Thymus (tissue), 11 donors: Measurements from ENCODE around the gene RBP4. TPM values are rescaled to one million over a fixed set of nuclear protein-coding genes. Genes with fewer than 3 reads are reported as not detected.

ENCODE experiments used
- DNase-seq, 9 donors: peaks; one replicate each; pipeline ENCODE4 v3.0.0-alpha.2; 2013; ENCODE audit warnings: low spot score in 9 of 9, low read depth in 6 of 9, missing footprints in 1 of 9
- H3K27ac ChIP-seq, 2 donors: one replicate each; pipeline ENCODE4 v1.5.1; 2013; ENCODE audit warnings: control low read depth in 1 of 2, low read depth in 1 of 2, low read length in 1 of 2, mild to moderate bottlenecking in 1 of 2, moderate library complexity in 1 of 2
- H3K27me3 ChIP-seq, 2 donors: one replicate each; pipeline ENCODE4 v1.5.1; 2013; ENCODE audit warnings: low read length in 1 of 2; ENCODE audit not compliant: control insufficient read depth in 2 of 2, insufficient read depth in 1 of 2
- H3K36me3 ChIP-seq, 2 donors: one replicate each; pipeline ENCODE4 v1.5.1; 2013; ENCODE audit warnings: low read length in 1 of 2, mild to moderate bottlenecking in 1 of 2, moderate library complexity in 1 of 2; ENCODE audit not compliant: control insufficient read depth in 2 of 2, insufficient read depth in 2 of 2
- H3K4me1 ChIP-seq, 2 donors: one replicate each; pipeline ENCODE4 v1.5.1; 2013; ENCODE audit warnings: low read length in 2 of 2; ENCODE audit not compliant: control insufficient read depth in 2 of 2, insufficient read depth in 2 of 2
- H3K4me3 ChIP-seq, 2 donors: one replicate each; pipeline ENCODE4 v1.5.1; 2013; ENCODE audit warnings: low read length in 2 of 2, control low read depth in 1 of 2, mild to moderate bottlenecking in 1 of 2
- H3K9me3 ChIP-seq, 2 donors: one replicate each; pipeline ENCODE4 v1.5.1; 2013; ENCODE audit warnings: low read length in 1 of 2, mild to moderate bottlenecking in 1 of 2; ENCODE audit not compliant: control insufficient read depth in 2 of 2, insufficient read depth in 1 of 2
- WGBS: extraction: QIAGEN DNeasy Blood & Tissue Kit; methylation state at CpG from one replicate; pipeline ENCODE4 v1.1.7; 2013; 5-methylcytosine and 5-hydroxymethylcytosine counted together
- polyA plus RNA-seq: library from polyadenylated mRNA; stranded (reverse); fragments of 200-250 nt; gene quantifications from one replicate; pipeline ENCODE4 v1.2.3, GENCODE V29; 2013
- total RNA-seq: library from RNA; stranded (reverse); fragments of 120-200 nt; gene quantifications from one replicate; pipeline ENCODE4 v1.2.4, GENCODE V29; 2013
- donor health status: healthy.

RBP4 gene
- total and polyA plus RNA-seq, 2 donors = 0.19 to 3.1 TPM

- 95% methylated on average over 7 of the region's 7 CpGs for WGBS
Observed at GRCh38 chr10:93590638-93591037, 10.4 kb downstream of the RBP4 start.

GRCh38 chr10:93589648-93590562 lies 11.1 kb downstream of the RBP4 start:
- DNase-seq = no peak
- no peak overlapping the region for H3K4me3 ChIP-seq
- no peaks in the 10 kb centered on the region for H3K27me3 ChIP-seq
- 93% methylated on average over 15 of the region's 15 CpGs for WGBS
- no peaks in the 10 kb centered on the region for H3K4me1 ChIP-seq
- H3K27ac ChIP-seq = no peak overlapping the region
- no peaks in the 10 kb centered on the region for H3K9me3 ChIP-seq
- no peaks in the 10 kb centered on the region for H3K36me3 ChIP-seq

More at GRCh38 chr10:93590638-93591037, 10.4 kb downstream of the RBP4 start:
- H3K9me3 ChIP-seq = no peaks in the 10 kb centered on the region
- no peak for DNase-seq
- H3K36me3 ChIP-seq = no peaks in the 10 kb centered on the region
- H3K4me1 ChIP-seq = no peaks in the 10 kb centered on the region
- no peaks in the 10 kb centered on the region for H3K27me3 ChIP-seq
- no peak overlapping the region for H3K4me3 ChIP-seq
- no peak overlapping the region for H3K27ac ChIP-seq

GRCh38 chr10:93584445-93584844 lies 16.6 kb downstream of the RBP4 start:
- over 99% methylated on average over 7 of the region's 7 CpGs for WGBS
- Histone ChIP-seq H3K27me3 (no peaks in the 10 kb centered on the region), H3K4me1 (no peaks in the 10 kb centered on the region), H3K4me3 (no peak overlapping the region), H3K36me3 (no peaks in the 10 kb centered on the region), H3K27ac (no peak overlapping the region), H3K9me3 (no peaks in the 10 kb centered on the region)
- DNase-seq = no peak

GRCh38 chr10:93580828-93581227 lies 20.2 kb downstream of the RBP4 start:
- Histone ChIP-seq H3K4me1 (no peaks in the 10 kb centered on the region), H3K4me3 (no peak overlapping the region), H3K36me3 (no peaks in the 10 kb centered on the region), H3K27me3 (no peaks in the 10 kb centered on the region), H3K9me3 (no peaks in the 10 kb centered on the region), H3K27ac (no peak overlapping the region)
- no peak for DNase-seq
- 89% methylated on average over 6 of the region's 6 CpGs for WGBS

- DNase-seq = no peak
- H3K9me3 ChIP-seq = no peaks in the 10 kb centered on the region
- WGBS = 95% methylated on average over 3 of the region's 3 CpGs
Observed at GRCh38 chr10:93579985-93580711, 20.9 kb downstream of the RBP4 start.

GRCh38 chr10:93579089-93579488 lies 21.9 kb downstream of the RBP4 start:
- H3K4me3 ChIP-seq = no peak overlapping the region
- H3K27me3 ChIP-seq = no peaks in the 10 kb centered on the region
- H3K9me3 ChIP-seq = no peaks in the 10 kb centered on the region
- no peak for DNase-seq
- H3K4me1 ChIP-seq = no peaks in the 10 kb centered on the region
- H3K36me3 ChIP-seq = no peaks in the 10 kb centered on the region
- no peak overlapping the region for H3K27ac ChIP-seq
- WGBS = 98% methylated on average over 7 of the region's 7 CpGs

More at GRCh38 chr10:93579985-93580711, 20.9 kb downstream of the RBP4 start:
- no peaks in the 10 kb centered on the region for H3K4me1 ChIP-seq
- no peaks in the 10 kb centered on the region for H3K36me3 ChIP-seq
- no peaks in the 10 kb centered on the region for H3K27me3 ChIP-seq
- no peak overlapping the region for H3K4me3 ChIP-seq
- H3K27ac ChIP-seq = no peak overlapping the region

- WGBS = 98% methylated on average over 3 of the region's 3 CpGs
- H3K36me3 ChIP-seq = no peaks in the 10 kb centered on the region
- no peak for DNase-seq
- H3K27me3 ChIP-seq = peaks cover 0 to 3% of the 10 kb centered on the region in 2 donors
- H3K27ac ChIP-seq = no peak overlapping the region
- H3K4me1 ChIP-seq = peaks cover 3 to 6% of the 10 kb centered on the region in 2 donors
- no peak overlapping the region for H3K4me3 ChIP-seq
- H3K9me3 ChIP-seq = no peaks in the 10 kb centered on the region
Observed at GRCh38 chr10:93577565-93577964, 23.5 kb downstream of the RBP4 start.

GRCh38 chr10:93576888-93577287 lies 24.1 kb downstream of the RBP4 start:
- H3K27me3 ChIP-seq = peaks cover 0 to 7% of the 10 kb centered on the region in 2 donors
- peaks cover 3 to 6% of the 10 kb centered on the region in 2 donors for H3K4me1 ChIP-seq
- H3K4me3 ChIP-seq = no peak overlapping the region
- no peak for DNase-seq
- no peaks in the 10 kb centered on the region for H3K9me3 ChIP-seq
- WGBS = 93% methylated on average over 3 of the region's 3 CpGs
- H3K36me3 ChIP-seq = no peaks in the 10 kb centered on the region
- H3K27ac ChIP-seq = no peak overlapping the region

- peaks cover 0 to 25% of the 10 kb centered on the region in 2 donors for H3K27me3 ChIP-seq
- peaks cover 3 to 6% of the 10 kb centered on the region in 2 donors for H3K4me1 ChIP-seq
- WGBS = 71% methylated on average over 3 of the region's 3 CpGs
- no peak for DNase-seq
- no peaks in the 10 kb centered on the region for H3K9me3 ChIP-seq
- no peak overlapping the region for H3K4me3 ChIP-seq
- no peak overlapping the region for H3K27ac ChIP-seq
- H3K36me3 ChIP-seq = no peaks in the 10 kb centered on the region
Observed at GRCh38 chr10:93573924-93574323, 27.1 kb downstream of the RBP4 start.
